ENCODE results near the gene LONRF3.

LONRF3 gene

DNA sequence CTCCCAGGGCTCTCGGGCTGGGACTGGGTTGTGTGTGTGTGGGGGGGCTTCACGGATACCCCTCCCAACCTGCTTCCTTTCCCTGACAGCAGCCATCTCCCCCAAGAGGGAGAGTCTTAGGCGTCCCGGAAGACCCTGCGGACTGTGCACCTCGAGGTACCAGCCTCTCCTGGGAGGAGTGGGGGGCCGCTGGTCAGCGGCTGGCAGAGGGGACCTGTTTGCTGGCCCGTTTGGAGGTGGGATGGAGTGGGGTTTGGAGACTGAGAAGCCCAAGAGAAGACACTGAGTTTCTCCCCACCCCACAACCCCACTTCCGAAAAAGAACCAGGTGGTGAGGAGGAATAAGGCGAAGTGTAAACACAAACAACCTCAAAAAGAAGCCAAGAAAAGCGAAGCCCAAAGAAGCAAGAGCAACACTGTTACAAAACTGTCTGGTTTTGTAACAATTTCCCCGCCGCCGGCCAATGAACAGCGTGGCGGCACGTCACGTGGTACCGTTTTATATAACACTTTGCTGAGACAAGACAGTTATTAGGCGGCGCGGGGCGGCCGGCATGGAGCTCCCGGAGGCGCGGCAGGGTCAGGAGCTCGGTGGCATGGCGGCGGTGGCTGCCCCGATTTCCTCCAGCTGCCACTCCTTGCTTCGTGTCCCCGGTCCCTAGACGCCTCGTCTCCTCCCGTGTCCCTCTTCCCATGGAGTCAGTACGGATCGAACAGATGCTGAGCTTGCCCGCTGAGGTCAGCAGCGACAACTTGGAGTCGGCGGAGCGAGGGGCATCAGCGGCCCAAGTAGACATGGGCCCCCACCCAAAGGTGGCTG, at the start of gene LONRF3:
TSS of gene LONRF3 (plus strand) at position 531 of the 820 bp plus-strand sequence. CDS start at position 694, 163 bp downstream.
- peak; percentile 53 for DNase-seq (ENCODE audit: low spot score)

DNA sequence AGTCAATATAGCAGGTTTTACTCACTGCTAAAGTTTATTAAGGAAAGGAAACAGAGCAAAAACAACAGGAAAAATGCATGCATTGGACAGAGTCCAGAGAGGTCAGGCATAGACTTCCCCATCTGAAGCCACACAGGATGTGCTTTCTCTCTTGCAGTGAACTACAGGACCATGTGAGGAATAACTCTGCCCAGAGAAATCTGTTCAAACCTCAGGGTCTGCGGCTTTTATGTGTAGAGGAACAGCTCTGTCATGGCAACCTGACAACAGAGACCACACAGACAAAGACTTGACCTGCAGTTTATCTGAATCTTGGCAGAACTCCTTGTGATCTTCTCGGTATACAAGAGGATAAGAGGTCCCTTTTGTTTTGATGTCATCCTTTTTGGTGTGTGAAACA, 46.3 kb upstream of the LONRF3 start:
- DNase-seq (ENCODE audit: low spot score), result no peak

- DNase-seq (ENCODE audit: low spot score), result no peak
Observed at GRCh38 chrX:118935352-118935751, 39.1 kb upstream of the LONRF3 start.

DNA sequence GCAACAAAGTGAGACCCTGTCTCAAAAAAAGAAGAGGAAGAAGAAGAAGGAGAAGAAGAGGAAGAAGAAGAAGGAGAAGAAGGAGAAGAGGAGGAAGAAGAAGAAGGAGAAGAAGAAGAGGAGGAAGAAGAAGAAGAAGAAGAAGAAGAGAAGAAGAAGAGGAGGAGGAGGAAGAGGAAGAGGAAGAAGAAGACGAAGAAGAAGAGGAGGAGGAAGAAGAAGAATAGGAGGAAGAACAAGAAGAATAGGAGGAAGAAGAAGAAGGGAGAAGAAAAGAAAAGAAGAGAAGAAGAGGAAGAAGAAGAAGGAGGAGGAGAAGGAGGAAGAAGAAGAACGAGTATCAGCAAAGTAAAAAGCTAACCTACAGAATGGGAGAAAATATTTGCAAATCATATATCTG, 33.3 kb upstream of the LONRF3 start:
- no peak for DNase-seq (ENCODE audit: low spot score)

- no peak for DNase-seq (ENCODE audit: low spot score)
Observed at GRCh38 chrX:118943102-118943501, 31.3 kb upstream of the LONRF3 start.

DNA sequence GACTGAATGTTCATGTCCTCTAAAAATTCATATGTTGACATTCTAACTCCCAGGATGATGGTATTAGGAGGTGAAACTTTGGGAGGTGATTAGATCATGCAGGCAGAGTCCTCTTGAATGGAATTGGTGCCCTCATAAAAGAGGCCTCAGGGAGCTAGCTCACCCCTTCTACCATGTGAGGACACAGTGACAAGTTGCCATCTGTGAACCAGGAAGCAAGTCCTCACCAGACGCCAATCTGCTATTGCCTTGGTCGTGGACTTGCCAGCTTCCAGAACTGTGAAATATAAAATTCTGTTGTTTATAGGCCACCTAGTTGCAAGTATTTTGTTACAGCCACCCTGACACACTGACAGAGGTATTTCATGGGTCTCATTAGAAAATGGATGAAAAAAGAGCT, 28.5 kb upstream of the LONRF3 start:
- no peak for DNase-seq (ENCODE audit: low spot score)

DNA sequence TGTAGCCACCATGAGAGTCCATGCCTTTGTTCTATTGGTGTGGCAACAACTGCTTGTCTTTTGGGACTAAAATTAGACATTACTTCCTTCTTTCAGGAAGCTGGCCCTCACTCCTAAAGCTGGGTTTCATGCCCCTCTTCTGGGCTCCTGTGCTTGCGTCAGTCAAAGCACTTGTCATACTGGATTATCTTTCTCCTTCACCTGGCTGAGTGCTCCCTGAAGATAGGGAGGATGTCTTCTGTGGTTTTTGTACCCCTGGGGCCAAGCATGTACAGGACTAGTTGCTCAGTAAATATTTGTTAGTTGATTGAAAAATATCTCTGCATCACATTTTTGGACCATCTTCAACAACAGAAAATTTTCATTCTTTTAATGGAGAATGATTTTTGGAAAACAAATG, 26.1 kb upstream of the LONRF3 start:
- DNase-seq (ENCODE audit: low spot score), result no peak

GRCh38 chrX:118961866-118962560, 12.4 kb upstream of the LONRF3 start:
- no peak for DNase-seq (ENCODE audit: low spot score)

GRCh38 chrX:118963159-118963558, 11.3 kb upstream of the LONRF3 start:
- DNase-seq (ENCODE audit: low spot score), result no peak

GRCh38 chrX:118964252-118964651, 10.2 kb upstream of the LONRF3 start:
- no peak for DNase-seq (ENCODE audit: low spot score)

DNA sequence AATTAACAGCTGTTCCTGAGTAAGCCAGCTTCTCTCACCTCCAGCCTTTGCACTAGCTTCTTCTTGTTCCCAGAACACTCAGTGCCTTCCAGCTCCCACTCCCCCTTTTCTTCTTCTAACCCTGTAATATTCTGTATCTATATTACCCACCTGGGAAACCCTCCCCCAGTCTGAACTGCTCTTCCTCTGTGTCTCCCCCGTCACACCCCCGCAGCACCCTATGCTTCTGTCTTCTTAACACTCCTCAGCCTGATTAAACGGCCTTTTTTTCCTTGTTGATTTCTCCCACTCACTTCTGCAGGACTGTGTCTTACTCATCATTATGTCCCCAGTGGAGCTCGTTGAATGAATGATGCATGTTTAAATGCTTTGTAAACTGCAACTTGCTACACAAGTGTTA, 9.0 kb upstream of the LONRF3 start:
- DNase-seq (ENCODE audit: low spot score), result no peak

DNA sequence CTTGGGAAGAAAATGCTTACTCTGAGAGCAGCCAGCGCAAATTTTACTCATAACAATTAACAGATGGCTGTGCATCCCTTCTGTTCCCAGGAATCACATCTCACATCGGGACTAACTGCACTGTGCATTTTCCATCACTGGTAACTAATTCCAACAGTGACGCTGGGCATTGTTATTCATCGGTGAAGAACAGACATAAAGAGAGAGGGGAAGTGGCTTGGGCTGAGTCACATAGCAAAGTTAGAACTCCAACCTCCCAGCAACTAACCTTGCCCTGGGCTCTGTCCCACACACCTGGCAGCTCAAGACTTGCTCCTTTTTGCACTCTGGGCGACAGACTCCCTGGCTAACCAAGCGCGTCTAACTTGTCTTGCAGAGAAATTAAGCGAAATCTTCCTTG, 6.4 kb upstream of the LONRF3 start:
- DNase-seq (ENCODE audit: low spot score), result no peak

- DNase-seq (ENCODE audit: low spot score), result no peak
Observed at GRCh38 chrX:118971552-118971951, 2.9 kb upstream of the LONRF3 start.

DNA sequence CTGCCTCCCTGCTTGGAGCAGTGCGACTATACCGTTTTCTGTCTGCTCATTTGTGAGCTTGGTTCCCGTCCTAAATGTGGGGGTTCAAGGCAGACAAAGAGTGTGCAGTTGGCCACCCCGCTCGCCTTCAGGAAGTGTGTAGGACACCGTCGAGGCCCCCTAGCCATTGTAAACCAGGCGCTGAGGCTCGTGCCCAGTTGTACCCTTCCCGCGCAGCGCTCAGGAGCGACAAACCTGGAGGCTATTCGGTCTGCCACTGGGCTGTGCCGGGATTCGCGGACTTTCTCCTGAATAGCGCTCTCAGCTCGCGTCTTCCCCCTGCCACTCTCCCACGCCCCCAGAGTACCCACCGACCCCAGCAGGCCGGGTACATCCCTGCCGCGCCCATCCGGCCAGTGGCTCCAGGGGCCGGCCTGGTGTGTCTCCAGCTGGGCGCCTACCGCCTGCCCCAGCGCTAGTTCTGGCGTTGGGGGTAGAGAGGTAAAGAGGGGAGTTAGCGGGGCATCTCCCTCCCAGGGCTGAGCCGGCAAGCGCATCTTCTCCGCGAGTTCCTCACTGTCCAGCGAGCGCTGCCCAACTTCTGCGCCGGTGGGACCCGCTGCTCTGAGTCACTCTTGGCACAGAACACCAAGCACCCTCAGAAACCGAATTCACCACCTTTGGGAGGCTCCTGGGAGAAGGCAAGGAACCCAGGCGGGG, 880 bp upstream of the LONRF3 start:
- DNase-seq (ENCODE audit: low spot score), result no peak

GRCh38 chrX:118974908-118975671, 672 bp downstream of the LONRF3 start:
- DNase-seq (ENCODE audit: low spot score), result no peak

GRCh38 chrX:118975831-118976598, 1.6 kb downstream of the LONRF3 start:
- no peak for DNase-seq (ENCODE audit: low spot score)

GRCh38 chrX:118976599-118977340, 2.4 kb downstream of the LONRF3 start:
- DNase-seq (ENCODE audit: low spot score), result no peak

DNA sequence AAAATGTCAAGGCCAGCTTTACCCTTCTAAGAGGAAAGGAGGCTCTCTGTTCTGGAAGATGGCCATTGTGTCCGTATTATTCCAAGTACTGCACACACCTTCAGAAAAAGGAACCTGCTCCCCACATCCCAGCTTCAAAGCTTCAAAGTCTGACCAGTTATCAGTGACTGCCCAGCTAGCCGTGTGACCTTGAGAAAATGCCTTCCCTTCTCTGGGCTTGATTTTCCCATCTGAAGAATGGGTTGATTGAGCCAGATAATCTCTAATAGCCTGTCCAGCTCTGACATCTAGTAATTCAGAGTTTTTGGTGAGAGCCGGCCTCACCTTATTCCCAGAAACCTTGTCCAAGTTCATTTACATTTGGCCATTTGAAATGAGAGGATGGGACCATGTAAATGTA, 3.0 kb downstream of the LONRF3 start:
- DNase-seq (ENCODE audit: low spot score), result no peak

DNA sequence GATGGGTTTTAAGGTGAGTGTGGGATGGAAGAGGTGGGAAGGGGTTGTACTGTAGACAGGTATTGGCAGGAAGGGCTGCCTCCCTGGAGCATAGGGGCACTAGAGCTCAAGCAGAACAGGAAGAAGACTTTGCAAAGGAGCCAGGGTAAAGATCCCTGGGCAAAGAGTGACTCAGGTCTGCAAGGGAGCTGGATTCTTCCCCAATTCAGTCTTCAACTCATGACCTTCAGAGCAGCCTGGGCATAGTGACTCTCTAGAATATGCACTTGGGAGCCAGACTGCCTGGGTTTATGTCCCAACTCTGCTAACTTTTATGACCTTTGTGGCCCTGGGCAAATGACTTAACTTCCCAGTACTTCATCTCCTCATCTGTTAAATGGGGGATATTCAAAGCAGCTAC, 4.0 kb downstream of the LONRF3 start:
- DNase-seq (ENCODE audit: low spot score), result no peak

GRCh38 chrX:118980761-118981160, 6.3 kb downstream of the LONRF3 start:
- DNase-seq (ENCODE audit: low spot score), result no peak

- DNase-seq (ENCODE audit: low spot score), result no peak
Observed at GRCh38 chrX:118983513-118983912, 9.1 kb downstream of the LONRF3 start.
